Fibroblast of villous mesenchyme (primary cell): Measurements from ENCODE around the gene KCNMA1. TPM values are rescaled to one million over a fixed set of nuclear protein-coding genes. Genes with fewer than 3 reads are reported as not detected.

Experiments
- DNase-seq: peaks from one replicate; pipeline ENCODE4 v3.0.0-alpha.2; 2010; ENCODE audit warnings: low read depth
- H3K4me3 ChIP-seq: 2 replicates; pipeline ENCODE4 v1.5.1; 2011; ENCODE audit warnings: low read depth, mild to moderate bottlenecking, low read length
- CTCF ChIP-seq: IDR thresholded peaks from 2 replicates; pipeline ENCODE4 v1.5.1; 2012; ENCODE audit warnings: low read depth, mild to moderate bottlenecking, low read length; ENCODE audit not compliant: insufficient read depth
- total RNA-seq: library from RNA; depleted of rRNA; stranded (reverse); fragments of >200 nt; gene quantifications from 2 replicates; pipeline ENCODE4 v1.2.3, GENCODE V29; 2012

Gene KCNMA1
- total RNA-seq, 1 donor = 36.7 TPM

DNA sequence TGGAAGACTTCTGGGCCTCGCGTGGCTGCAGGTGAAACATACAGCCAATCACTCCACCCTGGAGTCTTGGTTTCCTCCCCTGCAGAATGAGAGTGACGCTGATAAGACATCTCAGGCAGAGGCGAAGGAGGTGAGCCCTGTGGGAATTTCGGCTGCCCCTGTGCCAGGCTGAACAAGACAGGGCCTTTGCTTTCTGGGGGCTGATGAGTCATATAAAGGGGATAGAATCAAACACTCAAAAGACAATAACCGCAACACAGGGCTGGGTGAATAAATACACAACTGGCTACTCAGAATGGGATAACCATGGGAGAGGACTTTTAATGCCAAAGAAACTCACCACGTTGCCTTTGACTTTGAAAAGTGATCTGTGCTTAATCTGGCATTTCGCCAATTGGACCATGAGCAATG, 143.8 kb downstream of the KCNMA1 start:
- no peak for DNase-seq
- no peak overlapping the region for H3K4me3 ChIP-seq
- no peak for TF ChIP-seq CTCF

DNA sequence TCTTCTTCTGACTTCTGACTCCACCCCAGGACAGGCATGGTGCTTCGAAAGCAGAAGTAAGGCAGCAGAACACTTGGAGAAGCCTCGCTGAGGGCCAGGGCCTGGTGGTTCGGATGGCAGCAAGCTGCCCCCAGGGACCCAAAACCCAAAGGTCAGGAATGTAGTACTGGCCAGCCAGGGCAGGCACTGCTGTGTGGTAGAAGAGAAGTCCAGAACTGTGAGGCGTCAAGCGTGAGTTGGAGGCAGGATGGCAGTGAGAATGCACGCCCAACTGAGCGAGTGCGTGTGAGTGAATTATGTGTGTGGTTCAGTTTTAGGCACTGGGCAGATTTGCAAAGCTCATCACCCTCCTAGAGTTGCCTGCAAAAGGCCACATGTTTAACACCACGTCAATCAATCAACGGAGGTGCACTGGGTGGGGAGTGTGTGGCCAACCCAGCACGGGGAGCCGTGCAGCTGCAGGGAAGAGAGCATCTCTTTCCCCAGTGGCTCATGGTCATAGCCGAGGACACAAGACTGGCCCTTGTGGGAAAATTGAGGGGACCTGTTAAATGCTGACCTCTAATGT, 144.3 kb downstream of the KCNMA1 start:
- DNase-seq = no peak
- no peak overlapping the region for H3K4me3 ChIP-seq
- TF ChIP-seq CTCF = no peak

DNA sequence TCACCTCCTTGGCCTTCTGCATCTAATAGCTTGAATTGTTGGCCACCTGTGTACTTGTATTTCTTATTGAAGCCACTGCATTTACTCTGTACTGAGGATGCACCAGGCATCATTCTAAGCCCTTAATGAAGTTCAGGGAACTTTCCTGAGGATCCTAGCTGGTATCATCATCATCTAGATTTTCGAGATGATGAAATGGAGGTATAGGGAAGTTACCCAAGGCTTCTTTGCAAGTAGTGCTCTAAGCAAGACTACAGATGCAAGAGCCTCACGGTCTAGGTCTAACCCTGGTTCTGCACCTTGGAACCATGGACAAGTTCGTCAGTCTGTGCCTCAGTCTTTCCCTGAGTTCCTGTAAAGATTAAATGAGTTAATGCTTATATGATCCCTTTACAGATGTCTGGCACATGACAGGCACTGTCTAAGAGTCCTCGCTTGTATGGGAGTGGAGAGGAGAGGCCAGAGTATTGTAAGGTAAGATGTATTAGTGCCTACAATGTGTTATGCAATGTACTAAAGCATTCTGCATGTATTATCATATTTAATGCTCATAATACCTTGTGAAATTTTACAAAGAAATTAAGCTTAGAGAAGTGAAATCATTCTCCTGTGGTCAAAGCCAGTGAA, 145.1 kb downstream of the KCNMA1 start:
- no peak overlapping the region for H3K4me3 ChIP-seq
- DNase-seq = no peak
- no peak for TF ChIP-seq CTCF

- TF ChIP-seq CTCF = no peak
- DNase-seq = no peak
- no peak overlapping the region for H3K4me3 ChIP-seq
Measured at GRCh38 chr10:77490534-77491314, 146.9 kb downstream of the KCNMA1 start.

- H3K4me3 ChIP-seq = no peak overlapping the region
- DNase-seq = no peak
- TF ChIP-seq CTCF = no peak
Measured at GRCh38 chr10:77486517-77486916, 151.1 kb downstream of the KCNMA1 start.

DNA sequence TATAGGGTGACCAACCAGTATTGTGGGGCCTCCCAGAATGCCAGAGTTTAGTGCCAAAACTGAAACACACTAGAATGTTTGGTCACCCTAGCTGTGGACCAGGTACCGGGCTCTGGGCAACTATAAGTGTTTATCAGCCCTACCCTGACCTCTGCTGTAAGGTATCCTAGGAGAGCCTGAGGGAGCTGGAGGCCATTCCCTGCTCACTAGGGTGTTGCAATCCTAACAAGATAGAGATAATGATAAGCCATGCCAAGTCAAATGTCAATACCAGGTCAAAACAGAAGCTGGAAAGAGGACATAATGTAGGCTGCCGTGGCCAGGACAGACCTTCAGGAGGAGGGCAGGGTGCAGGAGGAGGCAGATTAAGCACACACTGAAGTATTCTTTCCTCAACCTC, 151.8 kb downstream of the KCNMA1 start:
- no peak for DNase-seq
- H3K4me3 ChIP-seq = no peak overlapping the region
- no peak for TF ChIP-seq CTCF

- no peak overlapping the region for H3K4me3 ChIP-seq
- TF ChIP-seq CTCF = no peak
- DNase-seq = no peak
Measured at GRCh38 chr10:77482072-77482471, 155.5 kb downstream of the KCNMA1 start.
